Stimulated activated CD4-positive, alpha-beta T cell treated with anti-CD3 and anti-CD28 coated beads, Interleukin-12 subunit alpha, Interleukin-12 subunit beta, amount 100 ng/mL, for 4 hours (primary cell): ENCODE data around the gene DCUN1D2.
"Not testable (repeated sequence)": the region's sequence is repeated elsewhere in the genome, so short reads cannot be mapped to it uniquely, and the experiment has no call there.

Experiments used
- DNase-seq: peaks from one replicate; pipeline ENCODE4 v3.0.0-alpha.2; 2020

Gene DCUN1D2

DNA sequence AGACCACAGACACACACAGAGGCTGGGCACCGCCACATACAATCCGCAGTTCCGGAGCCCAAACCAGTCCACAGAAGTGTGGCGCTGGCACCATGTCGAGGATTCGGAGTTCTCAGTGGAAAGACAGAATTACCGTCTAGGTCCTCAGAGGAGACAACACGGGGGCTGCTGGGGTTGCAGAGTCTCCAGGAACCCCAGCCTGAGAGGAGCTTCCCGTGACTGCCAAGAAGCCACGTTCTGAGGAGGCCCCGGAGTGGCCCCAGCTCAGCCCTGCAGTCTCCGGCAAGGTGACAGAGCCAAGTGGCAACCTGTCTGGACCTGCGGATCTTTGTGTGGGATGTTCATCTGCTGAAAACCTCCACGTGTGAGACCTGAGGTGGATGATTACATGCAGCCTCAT, 29.9 kb downstream of the DCUN1D2 start:
- DNase-seq: no peak

DNA sequence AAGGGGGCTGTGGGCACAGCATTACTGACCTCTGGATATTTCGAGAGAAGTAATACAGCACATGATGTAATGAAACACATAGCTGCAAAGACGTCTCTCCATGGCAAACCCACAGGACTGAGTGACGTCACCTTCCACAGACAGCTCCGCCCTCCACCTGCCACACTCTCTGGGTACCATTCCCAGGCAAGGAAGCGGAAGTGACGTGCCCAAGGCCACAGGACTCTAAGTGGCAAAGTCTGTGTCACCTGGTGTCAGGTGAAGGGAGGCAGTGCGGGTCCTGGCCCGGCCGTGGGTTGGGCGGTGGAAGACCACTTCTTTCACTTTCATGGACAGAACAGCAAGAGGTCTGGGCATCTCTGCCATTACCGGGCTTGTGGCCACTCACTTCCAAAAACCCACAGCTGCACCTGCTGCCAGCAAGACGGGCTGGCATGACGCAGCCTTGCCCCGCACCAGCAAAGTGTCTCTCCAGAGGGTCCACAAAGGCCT, 30.4 kb downstream of the DCUN1D2 start:
- DNase-seq: no peak

- no peak for DNase-seq
Measured at GRCh38 chr13:113458253-113459065, 32.1 kb downstream of the DCUN1D2 start.

DNA sequence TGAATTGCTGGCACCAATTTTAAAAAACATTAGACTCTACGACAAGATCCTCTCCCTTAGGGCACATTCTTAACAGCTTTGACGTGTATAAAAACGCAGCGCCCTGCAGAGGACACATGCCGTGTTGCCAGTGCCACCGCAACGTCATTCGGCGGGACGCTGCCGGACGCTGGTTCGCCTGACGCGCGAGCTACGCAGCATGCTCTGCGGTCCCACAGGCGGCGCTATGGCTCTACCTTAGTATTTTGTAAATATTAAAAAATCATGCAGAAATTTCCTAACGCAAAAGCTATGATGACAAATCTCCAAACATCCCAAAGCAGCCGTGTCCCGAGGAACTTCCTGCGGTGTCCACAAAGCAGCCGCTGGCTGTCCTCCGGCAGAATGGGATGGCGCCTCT, 33.0 kb downstream of the DCUN1D2 start:
- no peak for DNase-seq

DNA sequence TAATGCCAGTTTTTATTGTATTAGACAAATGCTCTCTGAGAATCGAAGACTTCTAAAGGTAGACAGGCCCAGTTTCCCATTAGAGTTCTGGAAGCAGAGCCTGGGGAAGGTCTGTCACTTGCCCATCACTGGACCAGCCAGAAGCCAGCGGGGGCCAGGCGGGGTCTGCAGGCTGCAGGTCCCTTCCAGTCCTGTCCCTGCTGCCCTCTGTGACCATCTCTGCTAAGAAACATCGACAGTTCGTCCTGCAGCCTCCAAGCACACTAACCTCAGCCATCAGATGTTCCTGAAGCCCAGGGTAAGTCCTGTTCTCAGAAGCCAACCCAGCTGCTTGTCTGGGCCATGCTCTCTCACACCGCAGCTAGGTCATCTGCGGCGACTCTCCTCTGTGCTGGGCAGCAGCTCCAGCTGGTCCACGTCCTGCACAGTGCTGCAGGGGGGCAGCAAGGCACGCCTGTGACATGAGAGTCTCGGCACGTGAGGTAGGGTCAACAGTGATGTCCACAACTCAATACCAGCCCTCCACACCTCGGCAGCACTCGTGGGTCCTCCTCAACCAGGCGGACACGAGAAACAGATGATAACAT, 34.3 kb downstream of the DCUN1D2 start:
- no peak for DNase-seq

DNA sequence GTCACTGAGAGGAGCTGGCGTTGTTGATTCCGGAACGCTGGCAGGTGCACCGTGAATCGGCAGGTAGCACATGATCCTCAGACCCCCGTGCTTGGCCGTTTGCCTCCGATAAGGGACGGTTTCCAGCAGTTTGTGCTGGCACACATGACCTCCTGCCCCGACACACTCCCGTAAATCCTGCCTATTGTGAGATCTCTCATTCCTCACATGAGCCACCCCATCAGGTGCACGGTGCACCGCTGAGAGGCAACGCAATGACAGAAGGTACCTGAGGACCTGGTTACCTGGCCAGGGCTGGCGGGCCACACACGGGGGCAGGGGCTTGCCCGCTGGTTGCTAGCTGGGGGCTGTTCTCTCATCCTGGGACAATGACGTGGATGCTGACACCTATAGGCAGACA, 35.1 kb downstream of the DCUN1D2 start:
- no peak for DNase-seq

GRCh38 chr13:113454936-113455335, 35.6 kb downstream of the DCUN1D2 start:
- no peak for DNase-seq

GRCh38 chr13:113452942-113453901, 37.3 kb downstream of the DCUN1D2 start, which contains the start of gene ADPRHL1:
Gene ADPRHL1 (minus strand): TSS chr13:113453488. CDS start chr13:113453437, 51 bp downstream.
- DNase-seq: no peak

GRCh38 chr13:113452466-113452865, 38.0 kb downstream of the DCUN1D2 start:
- no peak for DNase-seq

GRCh38 chr13:113451951-113452421, 38.5 kb downstream of the DCUN1D2 start:
- no peak for DNase-seq

DNA sequence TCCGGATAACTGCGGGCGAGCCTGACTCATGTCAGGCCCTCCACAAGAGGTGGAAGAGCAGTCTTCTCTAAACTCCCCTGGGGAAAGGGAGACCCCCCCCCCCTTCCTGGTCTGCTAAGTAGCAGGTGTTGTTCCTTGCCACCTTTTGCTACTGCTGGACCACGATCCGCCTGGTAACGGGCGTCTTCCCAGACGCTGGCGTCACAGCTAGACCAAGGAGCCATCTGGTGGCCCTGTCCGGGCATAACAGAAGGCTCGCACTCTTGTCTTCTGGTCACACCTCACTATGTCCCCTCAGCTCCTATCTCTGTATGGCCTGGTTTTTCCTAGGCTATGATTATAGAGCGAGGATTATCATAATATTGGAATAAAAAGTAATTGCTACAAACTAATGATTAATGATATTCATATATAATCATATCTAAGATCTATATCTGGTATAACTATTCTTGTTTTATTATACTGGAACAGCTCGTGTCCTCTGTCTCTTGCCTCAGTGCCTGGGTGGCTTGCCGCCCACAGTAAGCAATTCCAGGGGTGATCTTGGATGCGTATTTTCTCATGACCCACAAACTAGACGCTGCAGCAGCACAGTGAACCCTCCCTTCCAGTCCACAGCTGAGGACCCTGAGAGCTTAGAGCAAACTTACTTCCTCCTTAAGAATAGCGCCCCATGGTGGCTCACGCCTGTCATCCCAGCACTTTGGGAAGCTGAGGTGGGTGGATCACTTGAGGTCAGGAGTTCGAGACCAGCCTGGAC, 39.5 kb downstream of the DCUN1D2 start:
- DNase-seq: not testable (repeated sequence)

GRCh38 chr13:113450348-113450744, 40.2 kb downstream of the DCUN1D2 start:
- not testable (repeated sequence) for DNase-seq

- no peak for DNase-seq
Measured at GRCh38 chr13:113449693-113450347, 40.7 kb downstream of the DCUN1D2 start.

DNA sequence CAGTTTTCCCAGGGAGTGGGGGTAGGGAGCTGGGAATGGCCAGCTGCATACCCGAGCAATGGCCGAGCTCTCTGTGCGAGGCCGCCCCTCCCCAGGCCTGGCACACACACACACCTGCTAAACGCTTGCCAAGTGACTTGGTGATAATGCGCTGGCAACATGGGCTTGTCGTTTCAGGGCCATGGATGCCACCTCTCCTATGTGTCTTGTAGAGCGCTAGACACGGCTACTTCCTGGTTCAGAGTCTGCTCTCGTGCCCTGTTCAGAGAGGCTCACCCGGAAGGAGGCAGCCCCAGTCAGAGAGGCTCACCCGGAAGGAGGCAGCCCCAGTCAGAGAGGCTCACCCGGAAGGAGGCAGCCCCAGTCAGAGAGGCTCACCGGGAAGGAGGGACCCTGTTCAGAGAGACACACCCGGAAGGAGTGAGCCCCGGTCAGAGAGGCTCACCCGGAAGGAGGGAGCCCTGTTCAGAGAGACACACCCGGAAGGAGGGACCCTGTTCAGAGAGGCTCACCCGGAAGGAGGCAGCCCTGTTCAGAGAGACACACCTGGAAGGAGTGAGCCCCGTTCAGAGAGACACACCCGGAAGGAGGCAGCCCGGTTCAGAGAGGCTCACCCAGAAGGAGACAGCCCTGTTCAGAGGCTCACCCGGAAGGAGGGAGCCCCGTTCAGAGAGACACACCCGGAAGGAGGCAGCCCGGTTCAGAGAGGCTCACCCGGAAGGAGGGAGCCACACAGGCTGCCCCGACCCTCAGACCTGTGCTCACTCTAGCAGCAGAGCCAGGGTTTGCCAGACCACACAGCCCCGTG, 41.4 kb downstream of the DCUN1D2 start:
- DNase-seq: no peak

- no peak for DNase-seq
Measured at GRCh38 chr13:113448545-113448884, 42.0 kb downstream of the DCUN1D2 start.

- no peak for DNase-seq
Measured at GRCh38 chr13:113447596-113447995, 42.9 kb downstream of the DCUN1D2 start.

- DNase-seq: no peak
Measured at GRCh38 chr13:113446488-113446854, 44.0 kb downstream of the DCUN1D2 start.

DNA sequence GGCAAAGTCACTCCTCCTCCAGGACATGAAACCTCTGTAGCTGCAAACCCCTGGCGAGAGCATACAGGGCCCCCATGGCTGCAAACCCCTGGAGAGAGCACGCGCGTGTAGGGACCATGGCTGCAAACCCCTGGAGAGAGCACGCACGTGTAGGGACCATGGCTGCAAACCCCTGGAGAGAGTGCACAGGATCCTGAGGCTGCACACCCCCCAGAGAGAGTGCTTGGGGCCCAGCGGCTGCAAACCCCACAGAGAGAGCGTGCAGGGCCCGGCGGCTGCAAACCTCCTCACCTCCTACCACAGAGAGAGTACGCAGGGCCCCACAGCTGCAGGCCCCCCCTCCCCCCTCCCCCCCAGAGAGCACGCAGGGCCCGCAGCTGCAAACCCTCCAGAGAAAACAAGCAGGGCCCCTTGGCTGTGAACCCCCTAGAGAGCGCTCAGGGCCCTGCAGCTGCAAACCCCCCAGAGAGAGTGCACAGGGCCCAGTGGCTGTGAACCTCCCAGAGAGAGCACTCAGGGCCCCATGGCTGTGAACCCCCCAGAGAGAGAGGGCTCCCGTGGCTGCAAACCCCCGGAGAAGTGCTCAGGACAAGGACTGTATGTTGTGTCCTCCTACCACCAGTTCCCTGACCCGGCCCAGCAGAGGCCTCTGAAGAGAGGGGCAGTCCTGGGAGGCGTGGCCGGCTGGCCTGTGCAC, 44.6 kb downstream of the DCUN1D2 start:
- DNase-seq: no peak

GRCh38 chr13:113443991-113444390, 46.5 kb downstream of the DCUN1D2 start:
- no peak for DNase-seq

- no peak for DNase-seq
Measured at GRCh38 chr13:113442985-113443362, 47.5 kb downstream of the DCUN1D2 start.
